ENCODE results near the gene ARL6.

Gene ARL6

GRCh38 chr3:97839944-97840343 is 75.4 kb downstream of the ARL6 start:
- H3K79me1 ChIP-seq (ENCODE audit: low read length), result no peaks in the 10 kb centered on the region
- no peak overlapping the region for H3K9ac ChIP-seq (ENCODE audit: low read length)
- H4K8ac ChIP-seq (ENCODE audit: low read depth, low read length), result no peak overlapping the region
- no peaks in the 10 kb centered on the region for H3K79me2 ChIP-seq (ENCODE audit: control insufficient read depth, insufficient read depth, low read length)
- H3K18ac ChIP-seq (ENCODE audit: low read length), result no peak overlapping the region
- H2AK5ac ChIP-seq (ENCODE audit: low read length), result no peak overlapping the region
- H3K27ac ChIP-seq (ENCODE audit: low read depth, low read length), result no peak overlapping the region
- no peak overlapping the region for H2BK5ac ChIP-seq (ENCODE audit: low read length)
- no peak overlapping the region for H3K4ac ChIP-seq (ENCODE audit: low read depth, low read length)
- no CpG with 5 or more reads among the region's 2 CpGs for WGBS (ENCODE audit: extremely low coverage, insufficient coverage, low lambda C conversion rate)
- H3K4me1 ChIP-seq (ENCODE audit: control insufficient read depth, low read depth, low read length), result no peaks in the 10 kb centered on the region
- H3K4me3 ChIP-seq (ENCODE audit: low read length), result no peak overlapping the region
- H2BK120ac ChIP-seq (ENCODE audit: low read depth, low read length), result no peak overlapping the region
- no peak for DNase-seq
- no peak overlapping the region for H3K56ac ChIP-seq (ENCODE audit: low read length)
- no peak overlapping the region for H3K4me2 ChIP-seq (ENCODE audit: low read length)
- H3K27me3 ChIP-seq (ENCODE audit: insufficient read depth, low read length, poor library complexity), result no peaks in the 10 kb centered on the region
- no peaks in the 10 kb centered on the region for H3K36me3 ChIP-seq (ENCODE audit: control insufficient read depth, insufficient read depth, low read length)
- H2BK15ac ChIP-seq (replicated peaks; ENCODE audit: low read depth), result no peak overlapping the region
- no peak overlapping the region for H4K5ac ChIP-seq (ENCODE audit: low read length)
- H3K23ac ChIP-seq (ENCODE audit: low read length), result no peak overlapping the region

GRCh38 chr3:97841304-97841703 is 76.7 kb downstream of the ARL6 start:
- Histone ChIP-seq H3K4me2 (ENCODE audit: low read length) (no peak overlapping the region), H3K4me1 (ENCODE audit: control insufficient read depth, low read depth, low read length) (no peaks in the 10 kb centered on the region), H3K27me3 (ENCODE audit: insufficient read depth, low read length, poor library complexity) (no peaks in the 10 kb centered on the region), H2BK15ac (replicated peaks; ENCODE audit: low read depth) (no peak overlapping the region), H3K4me3 (ENCODE audit: low read length) (no peak overlapping the region), H3K36me3 (ENCODE audit: control insufficient read depth, insufficient read depth, low read length) (no peaks in the 10 kb centered on the region), H4K8ac (ENCODE audit: low read depth, low read length) (no peak overlapping the region), H3K27ac (ENCODE audit: low read depth, low read length) (no peak overlapping the region), H3K23ac (ENCODE audit: low read length) (no peak overlapping the region), H3K9ac (ENCODE audit: low read length) (no peak overlapping the region), H2BK5ac (ENCODE audit: low read length) (no peak overlapping the region), H4K5ac (ENCODE audit: low read length) (no peak overlapping the region), H3K4ac (ENCODE audit: low read depth, low read length) (no peak overlapping the region), H3K56ac (ENCODE audit: low read length) (no peak overlapping the region), H3K79me2 (ENCODE audit: control insufficient read depth, insufficient read depth, low read length) (no peaks in the 10 kb centered on the region), H3K18ac (ENCODE audit: low read length) (no peak overlapping the region), H2BK120ac (ENCODE audit: low read depth, low read length) (no peak overlapping the region), H2AK5ac (ENCODE audit: low read length) (no peak overlapping the region), H3K79me1 (ENCODE audit: low read length) (no peaks in the 10 kb centered on the region)
- no peak for DNase-seq
- WGBS (ENCODE audit: extremely low coverage, insufficient coverage, low lambda C conversion rate), result no CpG with 5 or more reads among the region's 8 CpGs

- no peak overlapping the region for H2AK5ac ChIP-seq (ENCODE audit: low read length)
- H3K4ac ChIP-seq (ENCODE audit: low read depth, low read length), result no peak overlapping the region
- H3K4me3 ChIP-seq (ENCODE audit: low read length), result no peak overlapping the region
- no peak overlapping the region for H2BK15ac ChIP-seq (replicated peaks; ENCODE audit: low read depth)
- WGBS (ENCODE audit: extremely low coverage, insufficient coverage, low lambda C conversion rate), result no CpG with 5 or more reads among the region's 3 CpGs
- no peak overlapping the region for H3K23ac ChIP-seq (ENCODE audit: low read length)
- DNase-seq, result no peak
- no peaks in the 10 kb centered on the region for H3K4me1 ChIP-seq (ENCODE audit: control insufficient read depth, low read depth, low read length)
- H3K27me3 ChIP-seq (ENCODE audit: insufficient read depth, low read length, poor library complexity), result no peaks in the 10 kb centered on the region
- no peaks in the 10 kb centered on the region for H3K79me2 ChIP-seq (ENCODE audit: control insufficient read depth, insufficient read depth, low read length)
- no peak overlapping the region for H4K8ac ChIP-seq (ENCODE audit: low read depth, low read length)
- H3K56ac ChIP-seq (ENCODE audit: low read length), result no peak overlapping the region
- H3K79me1 ChIP-seq (ENCODE audit: low read length), result no peaks in the 10 kb centered on the region
- no peak overlapping the region for H3K27ac ChIP-seq (ENCODE audit: low read depth, low read length)
- no peak overlapping the region for H2BK120ac ChIP-seq (ENCODE audit: low read depth, low read length)
- H3K18ac ChIP-seq (ENCODE audit: low read length), result no peak overlapping the region
- H3K9ac ChIP-seq (ENCODE audit: low read length), result no peak overlapping the region
- H3K36me3 ChIP-seq (ENCODE audit: control insufficient read depth, insufficient read depth, low read length), result no peaks in the 10 kb centered on the region
- no peak overlapping the region for H2BK5ac ChIP-seq (ENCODE audit: low read length)
- no peak overlapping the region for H3K4me2 ChIP-seq (ENCODE audit: low read length)
- no peak overlapping the region for H4K5ac ChIP-seq (ENCODE audit: low read length)
Observed at GRCh38 chr3:97841956-97842355, 77.4 kb downstream of the ARL6 start.

- H3K27me3 ChIP-seq (ENCODE audit: insufficient read depth, low read length, poor library complexity), result no peaks in the 10 kb centered on the region
- no peak overlapping the region for H3K56ac ChIP-seq (ENCODE audit: low read length)
- H3K4ac ChIP-seq (ENCODE audit: low read depth, low read length), result no peak overlapping the region
- no CpG with 5 or more reads among the region's 3 CpGs for WGBS (ENCODE audit: extremely low coverage, insufficient coverage, low lambda C conversion rate)
- no peak overlapping the region for H2AK5ac ChIP-seq (ENCODE audit: low read length)
- H3K36me3 ChIP-seq (ENCODE audit: control insufficient read depth, insufficient read depth, low read length), result no peaks in the 10 kb centered on the region
- no peak overlapping the region for H4K5ac ChIP-seq (ENCODE audit: low read length)
- H3K9ac ChIP-seq (ENCODE audit: low read length), result no peak overlapping the region
- no peak overlapping the region for H3K4me3 ChIP-seq (ENCODE audit: low read length)
- no peak overlapping the region for H3K23ac ChIP-seq (ENCODE audit: low read length)
- H3K79me2 ChIP-seq (ENCODE audit: control insufficient read depth, insufficient read depth, low read length), result no peaks in the 10 kb centered on the region
- DNase-seq, result no peak
- no peaks in the 10 kb centered on the region for H3K4me1 ChIP-seq (ENCODE audit: control insufficient read depth, low read depth, low read length)
- H3K27ac ChIP-seq (ENCODE audit: low read depth, low read length), result no peak overlapping the region
- H3K4me2 ChIP-seq (ENCODE audit: low read length), result no peak overlapping the region
- H4K8ac ChIP-seq (ENCODE audit: low read depth, low read length), result no peak overlapping the region
- H2BK120ac ChIP-seq (ENCODE audit: low read depth, low read length), result no peak overlapping the region
- H3K18ac ChIP-seq (ENCODE audit: low read length), result no peak overlapping the region
- no peak overlapping the region for H2BK5ac ChIP-seq (ENCODE audit: low read length)
- no peak overlapping the region for H2BK15ac ChIP-seq (replicated peaks; ENCODE audit: low read depth)
- no peaks in the 10 kb centered on the region for H3K79me1 ChIP-seq (ENCODE audit: low read length)
Observed at GRCh38 chr3:97848779-97849178, 84.2 kb downstream of the ARL6 start.

All from mesendoderm (in vitro differentiated cells).